WTC11 (cell line): ENCODE measurements around the gene AVEN.

Experiments used
- ARID4B ChIP-seq: sonication (generic); formaldehyde crosslinking; IDR thresholded peaks from 2 replicates; pipeline ENCODE4 v1.8.0; 2023; ENCODE audit warnings: missing genetic modification reagents, mild to moderate bottlenecking, borderline replicate concordance
- CREB1 ChIP-seq: sonication (generic); formaldehyde crosslinking; IDR thresholded peaks from 2 replicates; pipeline ENCODE4 v1.8.0; 2023; ENCODE audit warnings: mild to moderate bottlenecking, missing genetic modification reagents
- CTCF ChIP-seq: fragments of 200-600 bp; IDR thresholded peaks from 2 replicates; pipeline ENCODE4 v1.8.0; 2022; ENCODE audit warnings: antibody characterized with exemption
- ESRRA ChIP-seq: sonication (generic); formaldehyde crosslinking; IDR thresholded peaks from 2 replicates; pipeline ENCODE4 v1.8.1; 2022; ENCODE audit warnings: mild to moderate bottlenecking, missing genetic modification reagents, borderline replicate concordance
- ETV6 ChIP-seq: sonication (generic); formaldehyde crosslinking; IDR thresholded peaks from 2 replicates; pipeline ENCODE4 v1.8.1; 2022; ENCODE audit warnings: mild to moderate bottlenecking, missing genetic modification reagents
- IRF1 ChIP-seq: sonication (generic); formaldehyde crosslinking; IDR thresholded peaks from 2 replicates; pipeline ENCODE4 v1.8.0; 2023; ENCODE audit warnings: missing genetic modification reagents
- KAT7 ChIP-seq: sonication (generic); formaldehyde crosslinking; IDR thresholded peaks from 2 replicates; pipeline ENCODE4 v1.8.1; 2023; ENCODE audit warnings: missing genetic modification reagents, mild to moderate bottlenecking, borderline replicate concordance
- NFYB ChIP-seq: sonication (generic); formaldehyde crosslinking; conservative IDR thresholded peaks from 2 replicates; pipeline ENCODE4 v1.8.0; 2022; ENCODE audit warnings: low read depth, missing genetic modification reagents
- NR3C1 ChIP-seq: sonication (generic); formaldehyde crosslinking; conservative IDR thresholded peaks from 2 replicates; pipeline ENCODE4 v1.8.1; 2023; ENCODE audit warnings: low read depth, mild to moderate bottlenecking, missing genetic modification reagents
- TCF7 ChIP-seq: sonication (generic); formaldehyde crosslinking; IDR thresholded peaks from 2 replicates; pipeline ENCODE4 v1.8.0; 2022; ENCODE audit warnings: mild to moderate bottlenecking, low read depth, missing genetic modification reagents, moderate library complexity
- USF2 ChIP-seq: sonication (generic); formaldehyde crosslinking; IDR thresholded peaks from 2 replicates; pipeline ENCODE4 v1.8.1; 2023; ENCODE audit warnings: mild to moderate bottlenecking, missing genetic modification reagents, moderate library complexity
- TF ChIP-seq, protein P1 (sequence below): sonication (generic); formaldehyde crosslinking; IDR thresholded peaks from 2 replicates; pipeline ENCODE4 v1.8.1; 2023; ENCODE audit warnings: mild to moderate bottlenecking, missing genetic modification reagents, moderate library complexity
- TF ChIP-seq, protein P2 (sequence below): sonication (generic); formaldehyde crosslinking; IDR thresholded peaks from 2 replicates; pipeline ENCODE4 v1.8.1; 2022; ENCODE audit warnings: low read depth, missing genetic modification reagents, borderline replicate concordance

DNA sequence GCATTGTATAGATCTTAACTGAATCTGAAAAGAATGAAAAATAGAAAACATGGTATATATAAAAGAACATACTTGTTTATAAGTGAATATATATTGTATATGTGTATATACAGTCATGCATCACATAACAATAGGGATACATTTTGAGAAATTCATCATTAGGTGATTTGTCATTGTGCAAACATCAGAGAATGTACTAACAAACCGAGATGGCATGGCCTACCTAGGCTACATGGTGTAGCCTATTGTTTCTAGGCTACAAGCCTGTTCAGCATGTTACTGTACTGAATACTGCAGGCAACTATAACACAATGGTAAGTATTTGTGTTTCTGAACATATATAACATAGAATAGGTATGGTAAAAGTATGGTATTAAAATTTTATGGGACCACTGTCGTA is 135.3 kb downstream of the AVEN start:
- TF ChIP-seq KAT7 (CRISPR knock-in tag) (no peak), CTCF (no peak), TCF7 (CRISPR knock-in tag) (no peak), USF2 (CRISPR knock-in tag) (no peak), ESRRA (CRISPR knock-in tag) (no peak), ARID4B (CRISPR knock-in tag) (no peak), IRF1 (no peak), CREB1 (CRISPR knock-in tag) (no peak), NFYB (no peak), NR3C1 (CRISPR knock-in tag) (no peak), ETV6 (CRISPR knock-in tag) (no peak)
- TF ChIP-seq, protein P1, sequence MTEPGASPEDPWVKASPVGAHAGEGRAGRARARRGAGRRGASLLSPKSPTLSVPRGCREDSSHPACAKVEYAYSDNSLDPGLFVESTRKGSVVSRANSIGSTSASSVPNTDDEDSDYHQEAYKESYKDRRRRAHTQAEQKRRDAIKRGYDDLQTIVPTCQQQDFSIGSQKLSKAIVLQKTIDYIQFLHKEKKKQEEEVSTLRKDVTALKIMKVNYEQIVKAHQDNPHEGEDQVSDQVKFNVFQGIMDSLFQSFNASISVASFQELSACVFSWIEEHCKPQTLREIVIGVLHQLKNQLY (CRISPR knock-in tag) = no peak
- TF ChIP-seq, protein P2, sequence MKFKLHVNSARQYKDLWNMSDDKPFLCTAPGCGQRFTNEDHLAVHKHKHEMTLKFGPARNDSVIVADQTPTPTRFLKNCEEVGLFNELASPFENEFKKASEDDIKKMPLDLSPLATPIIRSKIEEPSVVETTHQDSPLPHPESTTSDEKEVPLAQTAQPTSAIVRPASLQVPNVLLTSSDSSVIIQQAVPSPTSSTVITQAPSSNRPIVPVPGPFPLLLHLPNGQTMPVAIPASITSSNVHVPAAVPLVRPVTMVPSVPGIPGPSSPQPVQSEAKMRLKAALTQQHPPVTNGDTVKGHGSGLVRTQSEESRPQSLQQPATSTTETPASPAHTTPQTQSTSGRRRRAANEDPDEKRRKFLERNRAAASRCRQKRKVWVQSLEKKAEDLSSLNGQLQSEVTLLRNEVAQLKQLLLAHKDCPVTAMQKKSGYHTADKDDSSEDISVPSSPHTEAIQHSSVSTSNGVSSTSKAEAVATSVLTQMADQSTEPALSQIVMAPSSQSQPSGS (CRISPR knock-in tag) = no peak
